B cell (primary cell): ENCODE results near the gene ANKS4B. TPM values are rescaled to one million over a fixed set of nuclear protein-coding genes. Genes with fewer than 3 reads are reported as not detected.

ENCODE experiments used
- polyA plus RNA-seq: library from polyadenylated mRNA; depleted of rRNA; stranded (reverse); fragments of >200 nt; gene quantifications from 2 replicates; pipeline ENCODE4 v1.2.3, GENCODE V29; 2012
- total RNA-seq, 2 donors: library from RNA; stranded (reverse); fragments of 120-200 nt in 1 of 2; gene quantifications; 1 replicate in 1 of 2; 2 replicates in 1 of 2; pipeline versions ENCODE4 v1.2.3 to v1.2.4, GENCODE V29; 2013 to 2022

ANKS4B gene
- total and polyA plus RNA-seq, 2 donors (not counting 1 experiment from before 2014, with no cell fraction given) = not detected

Other genes starting within 250 kb of the ANKS4B start
- gene DNAH3, start 82.9 kb upstream of the ANKS4B start, total RNA-seq = not detected in 2 replicates
- gene DNAH3, start 82.9 kb upstream of the ANKS4B start, polyA plus RNA-seq = not detected in 2 replicates
- 21.1 and 21.9 TPM in 2 replicates for gene LDAF1, start 75.0 kb upstream of the ANKS4B start, total RNA-seq
- 9.6 and 11.3 TPM in 2 replicates for gene LDAF1, start 75.0 kb upstream of the ANKS4B start, polyA plus RNA-seq
- not detected in 2 replicates for gene ZP2, start 22.1 kb upstream of the ANKS4B start, total RNA-seq
- not detected in 2 replicates for gene ZP2, start 22.1 kb upstream of the ANKS4B start, polyA plus RNA-seq
- gene CRYM, start 44.6 kb downstream of the ANKS4B start, total RNA-seq = 5.1 and 8.2 TPM in 2 replicates
- 2.2 and 3.3 TPM in 2 replicates for gene CRYM, start 44.6 kb downstream of the ANKS4B start, polyA plus RNA-seq